BJ (cell line): ENCODE data around the gene PIK3C3. TPM values are rescaled to one million over a fixed set of nuclear protein-coding genes. Genes with fewer than 3 reads are reported as not detected.

Experiments used
- CTCF ChIA-PET: fragments of 350-600 bp; formaldehyde crosslinking; extraction: SDS; loops from one replicate; lab custom pipeline; 2021; ENCODE audit warnings: antibody characterized with exemption, inconsistent platforms; lab: Yijun Ruan, JAX
- POLR2A ChIA-PET: fragments of 300-600 bp; sonication (Branson Sonifier 250); formaldehyde crosslinking; extraction: SDS; loops from one replicate; lab custom pipeline; 2021; ENCODE audit warnings: antibody characterized with exemption; lab: Charles Lee
- DNase-seq: peaks from one replicate; pipeline ENCODE4 v3.0.0-alpha.2; 2011; ENCODE audit warnings: low read depth
- H3K27me3 ChIP-seq: 2 replicates; pipeline ENCODE4 v1.6.0; 2011; ENCODE audit warnings: low read length; ENCODE audit not compliant: control insufficient read depth, insufficient read depth
- H3K36me3 ChIP-seq: 2 replicates; pipeline ENCODE4 v1.5.1; 2011; ENCODE audit warnings: low read length; ENCODE audit not compliant: control insufficient read depth, insufficient read depth
- H3K4me3 ChIP-seq: 2 replicates; pipeline ENCODE4 v1.5.1; 2011; ENCODE audit warnings: low read depth, mild to moderate bottlenecking, control low read depth, low read length
- CTCF ChIP-seq: IDR thresholded peaks from 2 replicates; pipeline ENCODE4 v1.5.1; 2011; ENCODE audit warnings: low read depth, mild to moderate bottlenecking, control low read depth, inconsistent platforms, low read length, moderate library complexity; ENCODE audit not compliant: insufficient read depth
- polyA plus RNA-seq: library from polyadenylated mRNA; depleted of rRNA; stranded (reverse); fragments of >200 nt; gene quantifications from 2 replicates; pipeline ENCODE4 v1.2.3, GENCODE V29; 2011

The PIK3C3 gene
- polyA plus RNA-seq, 1 experiment: 45.3 TPM

- CTCF ChIA-PET: no interaction called here
- POLR2A ChIA-PET: no interaction called here
- H3K4me3 ChIP-seq: no peak overlapping the region
- no peak for DNase-seq
- no peaks in the 10 kb centered on the region for H3K36me3 ChIP-seq
- no peak for TF ChIP-seq CTCF
- no peaks in the 10 kb centered on the region for H3K27me3 ChIP-seq
These were observed 22.1 kb upstream of the PIK3C3 start for GRCh38 chr18:41932899-41933298.

DNA sequence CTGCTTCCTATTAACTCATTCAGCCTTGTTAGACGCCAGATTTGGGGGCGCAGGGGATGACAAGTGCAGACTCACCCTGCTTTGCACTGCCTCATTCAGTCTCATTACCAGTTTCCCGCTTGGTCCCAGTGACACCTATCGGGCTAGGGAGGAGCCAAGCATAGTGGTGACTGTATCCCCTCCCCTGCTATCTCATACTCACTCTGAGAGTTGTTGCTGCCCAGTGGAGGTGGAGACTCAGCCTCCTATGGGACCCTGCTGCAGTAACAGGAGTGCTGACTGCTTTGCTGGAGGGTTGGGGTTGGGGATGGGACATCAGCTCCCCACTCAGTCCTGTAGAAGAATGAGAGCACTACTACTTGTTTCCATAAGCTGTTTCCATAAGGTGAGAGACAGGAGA, 21.3 kb upstream of the PIK3C3 start:
- no peak for DNase-seq
- POLR2A ChIA-PET: no interaction called here
- CTCF ChIA-PET: no interaction called here
- no peaks in the 10 kb centered on the region for H3K36me3 ChIP-seq
- no peak for TF ChIP-seq CTCF
- no peak overlapping the region for H3K4me3 ChIP-seq
- no peaks in the 10 kb centered on the region for H3K27me3 ChIP-seq

GRCh38 chr18:41936471-41937134, 18.4 kb upstream of the PIK3C3 start:
- no peak for TF ChIP-seq CTCF
- Histone ChIP-seq H3K27me3 (no peaks in the 10 kb centered on the region), H3K36me3 (no peaks in the 10 kb centered on the region), H3K4me3 (no peak overlapping the region)
- ChIA-PET POLR2A (interaction anchor here (0.6 kb wide), 1 partner anchor 178 kb away, joined by 3 read pairs; no protein-coding TSS in a partner anchor), CTCF (no interaction called here)
- DNase-seq: no peak

GRCh38 chr18:41938445-41938844, 16.6 kb upstream of the PIK3C3 start:
- 0 out of 2 replicates have a peak, but pooled peaks have one; percentile 21 for TF ChIP-seq CTCF
- POLR2A ChIA-PET: no interaction called here

GRCh38 chr18:41939326-41939725, 15.7 kb upstream of the PIK3C3 start:
- ChIA-PET CTCF (interaction anchor here (0.7 to 1.4 kb wide), 2 partner anchors 7 to 30 kb away, joined by 3 to 4 read pairs; no protein-coding TSS in a partner anchor), POLR2A (no interaction called here)
- TF ChIP-seq CTCF: no peak
- no peaks in the 10 kb centered on the region for H3K27me3 ChIP-seq
- no peak overlapping the region for H3K4me3 ChIP-seq
- no peaks in the 10 kb centered on the region for H3K36me3 ChIP-seq
- no peak for DNase-seq

More at GRCh38 chr18:41938445-41938844, 16.6 kb upstream of the PIK3C3 start:
- CTCF ChIA-PET: interaction anchor here (1.4 kb wide), 1 partner anchor 8 kb away, joined by 4 read pairs; no protein-coding TSS in a partner anchor
- no peak overlapping the region for H3K4me3 ChIP-seq
- H3K27me3 ChIP-seq: no peaks in the 10 kb centered on the region
- H3K36me3 ChIP-seq: no peaks in the 10 kb centered on the region
- peak; percentile 78 for DNase-seq
